ENCODE measurements around the gene COL25A1. TPM values are rescaled to one million over a fixed set of nuclear protein-coding genes. Genes with fewer than 3 reads are reported as not detected.
A peak's percentile ranks its signal among the peaks of the same experiment; 100 is the strongest.

Gene COL25A1
- total RNA-seq, 1 donor from 2014 or later = 2.5 TPM

DNA sequence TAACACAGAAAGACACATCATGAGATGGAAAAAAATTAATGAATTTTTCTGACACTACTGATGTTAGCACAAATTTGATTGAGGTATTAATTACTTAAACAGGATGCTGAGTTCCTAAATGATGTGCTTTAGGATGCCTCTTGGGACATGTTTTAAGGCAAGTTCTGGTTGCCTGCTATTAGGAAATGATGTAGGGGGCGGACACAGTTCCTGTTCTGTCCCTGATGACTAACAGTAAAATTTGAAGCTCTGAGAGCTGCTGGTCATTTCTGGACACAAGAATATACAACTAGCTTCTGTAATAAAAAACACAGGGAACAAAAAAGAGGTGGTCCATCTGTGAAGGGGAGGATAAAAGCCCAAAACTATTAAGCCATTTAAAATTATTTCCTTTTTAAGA is 376.4 kb downstream of the COL25A1 start:
- no peak for ATAC-seq
- no peak for DNase-seq (ENCODE audit: low spot score)

DNA sequence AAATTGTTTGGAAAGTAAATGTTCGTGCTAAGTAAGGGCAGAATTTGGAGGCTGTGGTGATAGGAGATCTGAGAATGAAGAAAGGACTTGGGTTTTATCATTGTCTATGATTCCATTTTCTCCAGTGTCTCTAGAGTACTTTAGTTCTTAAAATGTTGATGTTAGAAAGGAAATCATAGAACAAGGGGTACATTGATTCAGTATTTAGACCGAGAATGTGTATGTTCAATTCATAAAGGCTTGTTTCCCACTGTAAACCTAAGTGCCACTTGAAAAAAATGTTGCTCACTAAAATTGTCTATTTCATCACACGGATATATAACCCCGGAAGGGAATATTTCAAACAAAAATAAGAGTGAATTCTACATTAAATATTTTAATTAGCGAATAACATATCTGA is 380.3 kb downstream of the COL25A1 start:
- ATAC-seq (no peak), DNase-seq (ENCODE audit: low spot score) (no peak)

DNA sequence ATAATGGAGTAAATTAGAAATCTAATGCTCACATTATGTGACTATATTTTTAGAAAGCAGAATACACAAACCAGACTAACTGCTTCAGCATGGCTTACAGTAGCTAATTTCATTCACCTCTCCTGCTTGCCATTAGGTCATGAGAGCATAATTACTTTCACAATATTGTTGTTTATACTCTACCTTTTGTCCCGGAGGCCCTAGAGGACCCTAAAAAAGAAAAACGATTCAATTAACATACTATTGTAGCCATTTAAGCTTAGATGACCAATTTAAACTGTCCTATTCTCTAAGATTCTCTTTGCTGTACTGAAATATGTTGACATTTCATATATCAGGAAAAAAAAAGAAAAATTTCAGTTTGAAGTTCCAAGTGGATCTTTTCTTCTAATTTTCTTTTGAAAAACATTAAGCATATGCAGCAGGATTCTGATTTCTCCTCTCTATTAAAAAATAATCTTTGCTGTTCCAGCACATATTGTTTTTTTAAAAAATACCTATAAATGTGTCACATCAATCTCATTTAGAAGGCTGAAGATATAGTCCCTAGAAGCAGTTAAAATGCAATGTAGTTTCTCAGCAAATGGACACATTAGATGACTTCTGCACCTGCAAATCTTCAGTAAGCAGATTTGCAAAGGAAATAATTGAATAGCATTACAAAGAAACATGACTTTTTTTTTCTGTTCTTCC is 381.9 kb downstream of the COL25A1 start:
- no peak for DNase-seq (ENCODE audit: low spot score)
- ATAC-seq = no peak

DNA sequence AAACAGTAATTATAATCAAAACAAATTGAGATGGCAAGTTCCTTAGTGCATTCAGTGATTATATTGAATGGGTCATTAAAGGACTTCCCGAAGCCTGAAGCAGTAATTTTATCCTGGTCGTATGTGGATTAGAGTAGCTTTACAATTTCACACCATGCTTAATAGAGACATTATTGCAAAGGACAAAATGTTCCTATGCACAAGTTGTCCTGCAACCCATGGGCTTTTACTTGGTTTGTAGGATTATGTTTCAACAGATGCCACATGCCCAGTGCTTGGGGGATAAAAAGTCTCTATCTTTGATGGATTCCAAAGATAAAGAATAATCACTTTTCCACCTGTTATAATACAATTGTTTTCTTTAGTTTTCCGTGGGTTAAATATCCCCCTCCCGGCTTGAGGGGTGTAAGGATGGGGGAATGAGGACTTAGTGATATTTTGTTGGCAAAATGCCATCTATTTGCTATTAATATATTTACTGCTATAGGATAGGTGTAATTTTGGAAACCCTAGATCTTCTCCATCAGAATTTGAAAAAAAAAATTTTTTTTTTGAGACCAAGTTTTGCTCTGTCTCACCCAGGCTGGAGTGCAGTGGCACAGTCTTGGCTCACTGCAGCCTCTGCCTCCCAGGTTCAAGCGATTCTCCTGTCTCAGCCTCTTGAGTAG is 383.1 kb downstream of the COL25A1 start:
- no peak for ATAC-seq
- DNase-seq (ENCODE audit: low spot score) = no peak

DNA sequence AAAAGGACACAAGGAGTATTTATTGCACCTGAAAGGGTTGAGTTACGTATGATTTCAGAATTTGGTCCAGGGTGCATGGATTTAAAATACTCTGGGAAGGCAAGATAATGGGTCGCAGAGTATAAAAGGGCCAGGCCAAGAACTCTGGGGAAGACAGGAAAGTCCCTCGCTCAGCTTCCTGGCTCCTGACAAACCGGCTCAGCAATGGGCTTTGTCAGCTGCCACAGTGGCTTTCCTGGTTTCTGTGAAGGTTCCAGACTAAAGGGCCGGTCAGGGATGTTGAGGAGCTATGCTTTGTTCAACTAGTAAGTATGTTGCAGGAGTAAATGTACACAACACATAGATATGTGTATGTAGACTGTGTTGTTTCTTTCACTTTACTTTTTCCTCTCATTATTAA is 385.2 kb downstream of the COL25A1 start:
- DNase-seq (ENCODE audit: low spot score) (no peak), ATAC-seq (no peak)

DNA sequence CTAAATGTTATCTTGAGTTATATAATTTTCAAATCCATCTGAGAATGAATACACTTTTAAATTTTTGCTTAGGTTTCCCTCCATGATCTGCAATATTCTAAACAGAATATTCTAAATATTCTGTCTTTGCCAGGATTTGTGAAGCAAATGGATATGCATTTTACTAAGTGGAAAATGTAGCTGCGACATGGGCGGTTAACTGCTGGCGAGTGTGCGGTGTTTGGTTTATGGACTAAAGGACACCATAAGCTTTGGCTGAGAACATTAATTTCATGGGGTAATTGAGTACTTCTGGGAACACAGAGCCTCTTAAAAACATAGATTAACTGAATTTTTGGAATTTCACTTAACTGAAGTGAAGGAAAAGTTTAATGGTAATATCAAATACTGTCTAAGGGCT is 385.8 kb downstream of the COL25A1 start:
- no peak for ATAC-seq

DNA sequence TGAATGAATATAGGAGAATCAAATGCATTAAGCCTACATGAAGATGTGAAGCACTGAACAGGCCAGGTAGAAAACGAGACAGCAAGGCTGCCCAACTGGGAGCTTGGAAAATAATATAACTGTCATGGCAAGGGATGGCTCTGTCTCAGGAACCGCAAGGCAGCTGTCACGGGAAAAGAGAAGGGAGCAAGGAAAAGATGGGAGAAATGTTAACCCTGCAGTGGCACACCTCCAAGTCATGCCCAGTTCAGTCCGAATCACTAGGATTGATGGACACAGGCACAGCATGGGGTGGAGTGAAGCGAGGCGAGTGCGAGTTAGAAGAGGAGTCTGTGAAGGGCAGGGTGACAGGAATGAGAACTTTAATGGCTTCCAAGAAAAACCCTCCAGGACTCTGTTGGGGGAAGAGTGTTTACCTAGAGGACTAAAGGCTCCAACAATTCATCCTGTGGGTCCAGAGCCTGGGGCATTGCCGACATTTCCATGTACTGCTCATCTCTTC is 395.5 kb downstream of the COL25A1 start:
- no peak for DNase-seq (ENCODE audit: low spot score)
- ATAC-seq = no peak

More for the DNA sequence above, 385.8 kb downstream of the COL25A1 start:
- DNase-seq (ENCODE audit: low spot score) = no peak

DNA sequence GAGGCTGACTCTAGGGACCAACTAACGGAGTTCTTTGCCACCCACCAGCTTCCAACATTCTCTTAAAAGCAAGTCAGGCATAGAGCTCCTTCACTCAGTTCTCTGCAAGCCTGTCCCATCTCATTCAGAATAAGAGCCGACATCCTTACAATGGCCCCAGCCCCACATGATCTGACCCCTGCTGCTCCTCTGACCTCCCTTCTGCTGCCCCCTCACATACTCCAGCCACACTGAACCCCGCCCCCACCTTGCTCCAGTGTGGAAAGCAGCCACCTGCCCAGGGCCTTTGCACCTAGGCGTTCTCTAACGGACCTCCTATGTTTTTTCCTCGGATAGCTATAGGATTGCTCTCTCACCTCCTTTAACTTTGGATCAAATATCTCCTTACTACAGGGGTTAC is 396.5 kb downstream of the COL25A1 start:
- ATAC-seq (no peak), DNase-seq (ENCODE audit: low spot score) (no peak)

DNA sequence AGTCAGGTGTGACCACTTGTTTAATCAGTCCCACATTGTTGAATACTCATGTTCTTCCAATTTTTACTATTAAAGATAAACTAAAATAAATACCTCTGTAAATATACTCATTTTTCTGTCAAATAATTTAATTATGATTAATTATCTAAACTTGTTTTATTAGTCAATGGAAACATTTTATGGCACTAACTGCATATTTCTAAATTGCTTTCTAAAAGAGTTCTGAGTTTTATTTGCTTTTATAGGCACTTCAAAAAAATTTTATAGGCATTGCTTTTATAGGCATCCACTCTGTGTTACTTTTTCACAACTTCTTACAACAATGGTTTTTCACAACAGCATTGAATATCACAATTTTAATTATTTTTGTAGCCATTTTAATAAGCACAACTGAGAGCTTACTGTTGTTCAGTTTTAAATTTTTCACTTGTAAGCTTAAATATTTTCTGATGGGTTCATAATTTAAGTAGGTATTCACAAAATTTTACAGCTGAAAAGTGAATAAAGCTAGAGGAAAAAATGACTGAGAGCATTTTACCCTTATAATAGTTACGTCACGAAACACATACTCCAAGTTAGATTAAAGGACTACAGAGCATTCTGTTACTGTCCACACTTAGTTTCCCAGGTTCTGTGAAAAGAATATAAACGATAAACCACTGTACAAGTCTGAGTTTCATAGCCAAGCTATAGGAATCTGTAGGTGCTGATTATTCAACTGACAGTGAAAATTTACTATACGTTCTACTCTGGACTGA is 398.8 kb downstream of the COL25A1 start:
- DNase-seq (ENCODE audit: low spot score) (no peak), ATAC-seq (no peak)

DNA sequence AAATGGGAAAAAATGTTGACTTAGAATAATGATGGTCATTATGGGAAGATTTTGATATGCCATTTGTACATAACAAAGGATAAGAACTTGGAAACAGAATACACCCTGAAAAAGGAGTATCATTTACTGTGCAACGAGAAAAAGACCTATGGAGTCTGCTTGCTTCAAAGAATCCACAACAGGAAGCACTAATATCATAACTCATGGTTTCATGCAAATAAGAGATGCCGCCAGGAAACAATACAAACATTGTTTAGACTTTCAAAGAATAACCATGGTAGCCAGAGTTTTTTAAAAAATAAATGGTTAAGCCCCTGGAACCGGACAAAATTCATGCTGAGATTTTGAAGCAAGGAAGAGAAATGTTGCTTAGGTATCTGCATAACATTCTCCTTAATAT is 399.7 kb downstream of the COL25A1 start:
- DNase-seq (ENCODE audit: low spot score) (no peak), ATAC-seq (no peak)

DNA sequence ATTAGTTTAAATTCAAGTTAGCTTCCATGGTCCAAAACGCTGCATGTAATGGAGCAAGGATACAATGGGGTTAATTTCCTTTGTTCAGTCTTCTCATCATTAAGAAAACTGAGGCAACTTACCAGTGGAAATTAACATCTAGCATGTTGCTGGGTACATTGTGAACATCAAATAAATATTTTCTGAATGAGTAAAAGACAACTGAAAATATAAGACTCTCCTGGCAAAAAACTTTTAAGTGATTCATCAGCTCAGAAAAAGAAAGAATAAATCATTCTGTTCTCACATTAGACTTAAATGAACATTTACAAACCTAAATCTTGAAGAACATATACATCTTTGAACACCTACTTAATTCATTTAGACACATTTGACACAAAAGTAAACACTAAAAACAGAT is 401.2 kb downstream of the COL25A1 start:
- no peak for ATAC-seq

DNA sequence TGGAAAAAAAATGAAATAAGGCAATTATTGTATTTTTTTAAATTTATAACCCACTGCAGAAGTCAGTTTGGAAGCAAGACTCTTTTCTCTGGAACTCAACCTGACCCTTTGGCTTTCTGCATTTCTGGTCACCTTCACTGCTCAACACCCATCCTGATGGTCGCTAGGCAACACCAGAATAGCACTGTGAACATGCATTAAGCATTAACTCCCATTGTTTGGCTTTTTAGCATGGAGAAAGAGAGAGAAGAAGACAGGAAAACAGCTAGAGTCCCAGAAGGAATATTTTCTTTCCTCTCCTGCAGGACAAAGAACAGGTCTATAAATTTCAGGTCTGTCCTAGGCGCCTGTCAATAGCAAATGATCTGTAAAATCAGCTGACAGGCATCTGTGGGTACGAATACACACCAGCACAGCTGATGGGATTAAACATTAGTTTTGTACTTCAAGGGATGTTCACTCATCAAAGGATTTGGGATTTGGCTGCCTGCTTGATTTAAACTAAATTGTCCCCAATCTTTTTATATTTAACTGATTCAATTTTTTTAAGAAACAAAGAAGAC is 402.4 kb downstream of the COL25A1 start:
- ATAC-seq (no peak), DNase-seq (ENCODE audit: low spot score) (no peak)

More for the DNA sequence above, 401.2 kb downstream of the COL25A1 start:
- no peak for DNase-seq (ENCODE audit: low spot score)

DNA sequence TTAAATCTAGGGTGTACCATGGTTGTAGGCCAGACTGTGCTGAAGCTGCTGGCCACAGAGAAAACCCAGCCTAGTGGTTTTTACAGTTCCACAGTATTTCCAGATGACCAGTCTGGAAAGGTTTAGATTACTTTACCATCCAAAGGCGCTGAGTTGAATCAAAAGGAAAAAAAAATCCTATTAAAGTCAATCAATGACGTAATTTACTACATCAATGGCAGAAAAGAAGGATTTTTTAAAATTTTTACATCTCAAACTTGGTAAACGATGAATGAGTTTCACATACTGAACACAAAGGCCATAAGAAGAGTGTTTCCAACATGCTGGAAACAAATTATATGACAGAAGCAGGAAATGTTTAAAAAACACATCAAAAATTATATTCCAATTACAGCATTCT is 409.0 kb downstream of the COL25A1 start:
- no peak for ATAC-seq

DNA sequence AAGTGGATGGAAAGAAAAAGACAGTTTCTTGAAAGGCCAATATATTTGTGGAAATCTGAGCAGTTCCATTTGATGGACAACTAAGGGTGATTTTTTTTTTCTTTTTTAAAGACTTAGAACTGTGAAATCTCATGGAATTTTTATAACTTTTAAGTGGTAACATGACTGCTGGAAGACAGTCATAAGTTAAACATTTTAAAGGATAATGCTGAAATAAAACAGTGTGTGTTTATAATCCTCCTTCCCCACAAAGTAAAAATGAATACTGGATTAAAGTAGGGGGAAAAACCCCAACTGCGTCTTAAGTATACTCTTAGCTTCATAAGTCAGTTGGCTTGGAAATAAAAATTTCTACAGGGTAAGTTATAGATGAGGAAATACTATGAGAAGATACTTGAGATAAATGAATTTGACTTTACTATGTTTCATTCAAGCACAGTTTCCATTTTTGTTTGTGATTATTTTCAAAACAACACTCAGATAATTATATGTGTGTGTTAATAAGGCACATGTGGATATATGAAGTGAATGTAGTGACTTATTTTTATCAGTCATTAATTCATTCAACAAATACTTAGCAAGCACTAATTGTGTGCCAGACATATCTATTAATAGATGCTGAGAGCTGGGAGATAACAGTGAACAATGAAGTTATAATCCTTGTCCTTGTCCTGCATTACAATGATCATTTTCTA is 410.4 kb downstream of the COL25A1 start:
- no peak for ATAC-seq
- no peak for DNase-seq (ENCODE audit: low spot score)

More for the DNA sequence above, 409.0 kb downstream of the COL25A1 start:
- no peak for DNase-seq (ENCODE audit: low spot score)

DNA sequence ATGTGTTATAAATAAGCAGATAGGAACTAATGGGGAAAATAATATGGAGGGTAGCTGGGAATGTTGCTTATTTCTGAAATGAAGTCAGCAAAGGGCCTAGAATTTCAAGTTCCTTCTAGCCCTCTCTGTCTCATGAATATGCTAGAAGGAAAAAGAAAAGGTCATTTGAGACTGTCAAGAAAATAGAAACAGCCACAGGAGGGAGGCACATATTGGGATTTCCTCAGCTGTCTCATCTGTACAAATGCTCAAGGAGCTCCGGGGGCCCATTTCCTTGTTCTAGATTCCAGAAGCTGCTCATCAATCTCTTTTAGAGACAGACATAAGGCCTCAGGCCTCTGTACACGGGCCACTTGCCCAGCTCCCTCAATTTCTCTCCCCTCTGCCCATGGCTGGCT is 412.0 kb downstream of the COL25A1 start:
- no peak for DNase-seq (ENCODE audit: low spot score)
- no peak for ATAC-seq

DNA sequence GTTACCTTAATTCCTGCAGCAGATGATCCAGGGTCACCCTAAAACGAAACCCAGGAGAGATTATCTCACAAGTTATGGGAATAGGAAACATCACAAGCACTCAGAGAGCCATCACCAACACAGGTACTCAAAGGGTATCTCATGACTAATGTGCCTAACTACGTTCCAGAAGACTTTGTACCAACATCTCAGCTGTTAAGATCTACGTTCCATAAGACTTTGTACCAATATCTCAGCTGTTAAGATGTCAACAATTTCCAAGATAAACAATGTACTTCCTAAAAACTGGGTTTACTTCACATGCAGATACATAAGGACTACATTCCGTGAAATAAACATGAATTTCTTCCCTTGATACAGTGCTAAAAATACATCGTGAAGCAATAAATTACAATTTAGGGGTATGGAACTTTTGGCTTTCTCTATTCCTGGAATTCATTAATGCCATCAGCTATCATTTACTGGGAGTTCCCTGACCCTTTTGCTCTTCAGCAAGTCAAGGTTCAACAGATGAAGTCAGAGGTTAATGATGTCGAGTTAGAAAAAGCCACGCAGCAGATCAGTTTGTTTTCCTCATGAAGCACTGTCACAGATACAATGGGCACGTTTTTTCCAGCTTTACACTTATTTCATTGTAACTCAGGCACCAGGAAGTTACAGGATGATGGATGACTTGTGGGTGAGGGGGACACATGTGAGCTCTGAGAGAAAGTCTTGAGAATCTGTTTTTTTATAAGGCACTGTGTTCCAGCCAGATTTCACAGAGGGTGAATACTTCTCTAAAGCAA is 412.6 kb downstream of the COL25A1 start:
- no peak for DNase-seq (ENCODE audit: low spot score)
- peak; percentile 14 for ATAC-seq

DNA sequence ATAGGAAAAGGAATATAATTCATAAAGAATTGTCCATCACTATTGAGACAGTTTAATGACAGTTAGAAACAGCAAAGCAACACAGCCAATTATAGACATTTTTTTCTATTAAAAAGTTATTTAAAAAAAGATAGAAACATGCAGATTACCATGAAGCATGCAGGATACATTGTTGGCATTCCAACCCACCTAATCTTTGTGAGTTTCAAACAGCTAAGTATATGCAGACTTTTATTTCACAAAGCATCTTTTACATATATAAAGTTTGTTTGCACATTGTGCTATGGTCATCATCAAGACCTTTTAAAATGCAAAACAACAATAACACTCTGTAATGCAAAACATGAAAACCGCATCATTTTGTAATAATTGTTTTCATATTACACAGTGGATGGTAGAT is 413.7 kb downstream of the COL25A1 start:
- DNase-seq (ENCODE audit: low spot score) (no peak), ATAC-seq (no peak)

DNA sequence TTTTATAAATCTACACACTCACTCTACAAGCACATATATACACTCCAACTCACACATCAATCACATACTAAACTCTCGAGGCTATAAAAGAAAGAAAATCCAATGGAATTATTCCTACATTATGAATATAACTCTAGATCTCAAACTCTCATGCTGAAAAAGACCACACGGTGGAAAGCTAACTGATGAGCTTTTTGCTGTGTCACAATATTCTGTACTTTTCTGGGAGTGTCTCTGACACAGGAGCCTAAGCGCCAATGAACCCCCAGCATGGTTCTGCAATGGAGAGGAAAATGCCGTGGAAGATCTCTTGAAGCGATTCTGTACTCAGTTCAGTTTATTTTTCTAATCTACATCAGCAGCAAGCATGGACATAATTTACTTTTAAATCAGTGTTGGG is 415.4 kb downstream of the COL25A1 start:
- DNase-seq (ENCODE audit: low spot score) (no peak), ATAC-seq (no peak)

DNA sequence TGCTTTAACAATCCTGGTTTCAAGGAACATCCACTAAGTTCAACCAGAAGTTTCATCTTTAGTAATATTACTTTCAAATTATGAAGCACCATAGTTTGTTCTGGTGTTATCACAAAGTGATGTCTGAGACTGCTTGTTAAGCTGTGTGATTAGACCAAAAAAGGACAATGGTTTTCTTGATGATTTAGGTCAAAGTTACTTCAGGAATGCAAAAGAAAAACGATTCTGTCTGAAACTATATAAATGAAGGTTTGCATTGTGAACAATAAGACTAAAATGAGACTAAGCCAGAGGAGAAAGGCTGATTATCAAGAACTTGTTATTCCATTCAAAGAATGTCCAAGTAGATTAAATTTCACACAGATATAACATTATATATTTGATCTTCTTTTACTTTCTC is 417.2 kb downstream of the COL25A1 start:
- no peak for DNase-seq (ENCODE audit: low spot score)
- no peak for ATAC-seq

DNA sequence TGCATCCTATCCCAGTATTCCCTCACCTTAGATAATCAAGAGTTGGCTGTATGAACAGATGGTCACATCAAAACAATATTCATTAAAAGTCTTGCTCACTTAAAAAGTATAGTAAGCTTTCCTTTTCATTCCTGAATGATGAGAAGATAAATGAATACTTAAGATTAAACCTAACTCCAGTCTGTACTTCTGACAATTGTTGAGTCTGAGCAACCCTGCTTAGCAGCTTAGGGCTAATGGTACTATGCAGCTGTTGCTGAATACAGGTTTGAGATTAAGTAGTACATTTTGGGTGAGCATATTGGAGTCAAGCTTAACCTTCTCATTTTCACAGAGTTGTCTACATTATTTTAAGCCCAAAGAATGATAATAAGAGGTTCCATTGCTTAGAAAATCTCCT is 417.9 kb downstream of the COL25A1 start:
- ATAC-seq = no peak

More for the DNA sequence above, 417.9 kb downstream of the COL25A1 start:
- DNase-seq (ENCODE audit: low spot score) = no peak

Data from left lobe of liver (tissue), 2 donors.